SU-DHL-6 (cell line): ENCODE measurements around the gene POTEF.
"Not testable (repeated sequence)": the region's sequence is repeated elsewhere in the genome, so short reads cannot be mapped to it uniquely, and the experiment has no call there.

Experiments
- H2AFZ ChIP-seq: fragments of 200-600 bp; sonication (generic); 2 replicates; pipeline ENCODE4 v1.6.1; 2014; ENCODE audit warnings: low read depth, mild to moderate bottlenecking, moderate library complexity, mixed read lengths, antibody characterized with exemption, low read length; ENCODE audit not compliant: severe bottlenecking
- H3F3A ChIP-seq: fragments of 200-600 bp; shearing (Covaris generic); 2 replicates; pipeline ENCODE4 v1.6.0; 2016; ENCODE audit warnings: antibody characterized with exemption, mild to moderate bottlenecking; ENCODE audit not compliant: insufficient read depth
- H3K27ac ChIP-seq: fragments of 200-600 bp; sonication (generic); 2 replicates; pipeline ENCODE4 v1.5.1; 2016; ENCODE audit warnings: low read depth, mild to moderate bottlenecking, low read length, moderate library complexity, mixed read lengths
- H3K27me3 ChIP-seq: fragments of 200-600 bp; sonication (generic), shearing (Covaris generic); 2 replicates; pipeline ENCODE4 v1.6.0; 2014; ENCODE audit warnings: mild to moderate bottlenecking, low read length
- H3K36me3 ChIP-seq: fragments of 200-600 bp; sonication (generic); 2 replicates; pipeline ENCODE4 v1.6.1; 2014; ENCODE audit warnings: mild to moderate bottlenecking, low read length, mixed read lengths
- H3K4me2 ChIP-seq: fragments of 300-600, 200-600 bp; shearing (Covaris generic), sonication (generic); 2 replicates; pipeline ENCODE4 v1.6.0; 2014; ENCODE audit warnings: low read length, low read depth, mild to moderate bottlenecking; ENCODE audit not compliant: poor library complexity, severe bottlenecking
- H3K4me3 ChIP-seq: fragments of 200-600 bp; sonication (generic); 2 replicates; pipeline ENCODE4 v1.5.1; 2014; ENCODE audit warnings: antibody characterized with exemption, low read length, mild to moderate bottlenecking, mixed read lengths; ENCODE audit not compliant: insufficient read depth, poor library complexity, severe bottlenecking
- H3K79me2 ChIP-seq: fragments of 200-600 bp; sonication (generic); 2 replicates; pipeline ENCODE4 v1.6.1; 2014; ENCODE audit warnings: mild to moderate bottlenecking, low read length, moderate library complexity; ENCODE audit not compliant: insufficient read depth
- H3K9ac ChIP-seq: fragments of 200-600 bp; sonication (generic); 2 replicates; pipeline ENCODE4 v1.7.0; 2014; ENCODE audit warnings: mild to moderate bottlenecking, low read length
- H3K9me2 ChIP-seq: fragments of 200-600 bp; sonication (generic); replicated peaks from 2 replicates; pipeline ENCODE4 v1.6.1; 2014; ENCODE audit warnings: low read length; ENCODE audit not compliant: insufficient read depth
- H3K9me3 ChIP-seq: fragments of 200-600 bp; sonication (generic); 2 replicates; pipeline ENCODE4 v1.6.1; 2014; ENCODE audit warnings: low read length, mixed read lengths; ENCODE audit not compliant: insufficient read depth
- H4K20me1 ChIP-seq: fragments of 200-600 bp; sonication (generic); 2 replicates; pipeline ENCODE4 v1.6.1; 2014; ENCODE audit warnings: low read depth, mild to moderate bottlenecking, antibody characterized with exemption, low read length, moderate library complexity, mixed read lengths
- CTCF ChIP-seq: fragments of 200-600 bp; sonication (generic); IDR thresholded peaks from one replicate; pipeline ENCODE4 v1.5.1; 2017; ENCODE audit warnings: antibody characterized with exemption, mild to moderate bottlenecking, low read length, moderate library complexity; ENCODE audit not compliant: insufficient read depth, poor library complexity, severe bottlenecking
- EZH2phosphoT487 ChIP-seq: fragments of 200-600 bp; sonication (generic), shearing (Covaris generic); conservative IDR thresholded peaks from 2 replicates; pipeline ENCODE4 v1.6.1; 2018; ENCODE audit warnings: mild to moderate bottlenecking, antibody characterized with exemption, low read length, moderate library complexity, mixed read lengths

POTEF gene

GRCh38 chr2:130129120-130129829 lies at the start of gene POTEF:
POTEF (minus strand) TSS chr2:130129222; CDS start chr2:130120515, 8,707 bp downstream.
- H3K4me3 ChIP-seq, H3K79me2 ChIP-seq, H2AFZ ChIP-seq, H3K36me3 ChIP-seq, H3K9me3 ChIP-seq, H4K20me1 ChIP-seq, H3K27me3 ChIP-seq, H3K9me2 ChIP-seq, H3K9ac ChIP-seq, H3K27ac ChIP-seq, H3K4me2 ChIP-seq, H3F3A ChIP-seq: not testable (repeated sequence)

GRCh38 chr2:130174866-130175265 lies 45.8 kb upstream of the POTEF start:
- H3K9me2 ChIP-seq, H3K4me2 ChIP-seq, H3K27ac ChIP-seq, H3K4me3 ChIP-seq, H3K9ac ChIP-seq, H3K36me3 ChIP-seq, H3K9me3 ChIP-seq, H3F3A ChIP-seq, H3K27me3 ChIP-seq, H2AFZ ChIP-seq, H4K20me1 ChIP-seq: not testable (repeated sequence)
- H3K79me2 ChIP-seq = peaks cover 43% of the 10 kb centered on the region

GRCh38 chr2:130169896-130170295 lies 40.9 kb upstream of the POTEF start:
- H3K36me3 ChIP-seq = peaks cover 3% of the 10 kb centered on the region; the same call in 1 of the 2 replicates
- no peaks in the 10 kb centered on the region for H4K20me1 ChIP-seq
- H3K4me2 ChIP-seq = no peak overlapping the region
- no peak overlapping the region for H2AFZ ChIP-seq
- H3K9me2 ChIP-seq = no peaks in the 10 kb centered on the region
- no peaks in the 10 kb centered on the region for H3K79me2 ChIP-seq
- H3F3A ChIP-seq = no peaks in the 10 kb centered on the region
- H3K9me3 ChIP-seq = no peaks in the 10 kb centered on the region
- no peak overlapping the region for H3K27ac ChIP-seq
- TF ChIP-seq EZH2phosphoT487 = no peak
- TF ChIP-seq CTCF = no peak
- no peaks in the 10 kb centered on the region for H3K27me3 ChIP-seq
- no peak overlapping the region for H3K4me3 ChIP-seq
- no peak overlapping the region for H3K9ac ChIP-seq

GRCh38 chr2:130169163-130169562 lies 40.1 kb upstream of the POTEF start:
- H3K27ac ChIP-seq, H3K9ac ChIP-seq, H3K4me3 ChIP-seq, H3K79me2 ChIP-seq, H2AFZ ChIP-seq, H3F3A ChIP-seq, H4K20me1 ChIP-seq, H3K36me3 ChIP-seq, H3K9me3 ChIP-seq, H3K9me2 ChIP-seq, H3K4me2 ChIP-seq, H3K27me3 ChIP-seq: not testable (repeated sequence)

GRCh38 chr2:130166611-130167010 lies 37.6 kb upstream of the POTEF start:
- not testable (repeated sequence) for H3K9ac ChIP-seq, H3F3A ChIP-seq, H3K27me3 ChIP-seq, H2AFZ ChIP-seq, H3K36me3 ChIP-seq, H3K9me3 ChIP-seq, H3K4me2 ChIP-seq, H3K9me2 ChIP-seq, H4K20me1 ChIP-seq, H3K27ac ChIP-seq, H3K79me2 ChIP-seq, H3K4me3 ChIP-seq
